Gastroesophageal sphincter (tissue), 4 donors: Measurements from ENCODE around the gene ANK2. TPM values are rescaled to one million over a fixed set of nuclear protein-coding genes. Genes with fewer than 3 reads are reported as not detected.

ENCODE experiments used
- ATAC-seq: fragments of 150-250 bp; one replicate; pipeline ENCODE4 v1.9.1; 2016; ENCODE audit warnings: mild to moderate bottlenecking, moderate library complexity
- H3K27ac ChIP-seq, 4 donors: fragments of 200-600 bp; sonication (generic) in 3 of 4; 1 replicate in 3 of 4; 2 replicates in 1 of 4; pipeline ENCODE4 v1.5.1; 2016 to 2019
- H3K27me3 ChIP-seq: fragments of 200-600 bp; sonication (generic); one replicate; pipeline ENCODE4 v1.5.1; 2019
- H3K36me3 ChIP-seq, 2 donors: fragments of 200-600 bp; sonication (generic); one replicate each; pipeline ENCODE4 v1.5.1; 2019; ENCODE audit warnings: control low read depth in 1 of 2
- H3K4me1 ChIP-seq, 3 donors: fragments of 200-600 bp; sonication (generic); 1 replicate in 2 of 3; 2 replicates in 1 of 3; pipeline ENCODE4 v1.5.1; 2016 to 2019; ENCODE audit warnings: control low read depth in 2 of 3
- H3K4me3 ChIP-seq, 2 donors: fragments of 200-600 bp; sonication (generic); one replicate each; pipeline ENCODE4 v1.5.1; 2019; ENCODE audit warnings: mild to moderate bottlenecking in 1 of 2, moderate library complexity in 1 of 2
- H3K9me3 ChIP-seq, 3 donors: fragments of 200-600 bp; sonication (generic); one replicate each; pipeline ENCODE4 v1.5.1; 2017 to 2019; ENCODE audit warnings: control low read depth in 2 of 3
- CTCF ChIP-seq, 4 experiments: fragments of 200-600 bp in 2 of 4; fragments of 450-650 bp in 2 of 4; sonication (generic) in 1 of 4; IDR thresholded peaks; one replicate each; pipeline ENCODE4 v1.5.1; 2017 to 2019; ENCODE audit warnings: antibody characterized with exemption in 4 of 4, mild to moderate bottlenecking in 2 of 4, moderate library complexity in 2 of 4
- EP300 ChIP-seq: sonication (generic); formaldehyde crosslinking; IDR thresholded peaks from one replicate; pipeline ENCODE4 v1.6.1; 2017; ENCODE audit warnings: antibody characterized with exemption, mild to moderate bottlenecking
- POLR2A ChIP-seq, 2 donors: fragments of 450-650 bp; IDR thresholded peaks; one replicate each; pipeline ENCODE4 v1.6.1; 2017; ENCODE audit warnings: antibody characterized with exemption in 2 of 2, mild to moderate bottlenecking in 2 of 2, moderate library complexity in 1 of 2
- POLR2AphosphoS5 ChIP-seq: sonication (generic); formaldehyde crosslinking; IDR thresholded peaks from one replicate; pipeline ENCODE4 v1.6.1; 2017; ENCODE audit warnings: antibody characterized with exemption
- WGBS, 2 donors: methylation state at CpG; one replicate each; pipeline ENCODE4 v1.1.5; 2018; ENCODE audit warnings: low coverage in 1 of 2; 5-methylcytosine and 5-hydroxymethylcytosine counted together
- total RNA-seq, 4 donors: library from RNA; depleted of rRNA; stranded (reverse); fragments of >200 nt; gene quantifications; one replicate each; pipeline ENCODE4 v1.1.0, GENCODE V29; 2016

Gene ANK2
- total RNA-seq, 4 donors from 2014 or later: 84.9 to 104 (median 91.5) TPM

DNA sequence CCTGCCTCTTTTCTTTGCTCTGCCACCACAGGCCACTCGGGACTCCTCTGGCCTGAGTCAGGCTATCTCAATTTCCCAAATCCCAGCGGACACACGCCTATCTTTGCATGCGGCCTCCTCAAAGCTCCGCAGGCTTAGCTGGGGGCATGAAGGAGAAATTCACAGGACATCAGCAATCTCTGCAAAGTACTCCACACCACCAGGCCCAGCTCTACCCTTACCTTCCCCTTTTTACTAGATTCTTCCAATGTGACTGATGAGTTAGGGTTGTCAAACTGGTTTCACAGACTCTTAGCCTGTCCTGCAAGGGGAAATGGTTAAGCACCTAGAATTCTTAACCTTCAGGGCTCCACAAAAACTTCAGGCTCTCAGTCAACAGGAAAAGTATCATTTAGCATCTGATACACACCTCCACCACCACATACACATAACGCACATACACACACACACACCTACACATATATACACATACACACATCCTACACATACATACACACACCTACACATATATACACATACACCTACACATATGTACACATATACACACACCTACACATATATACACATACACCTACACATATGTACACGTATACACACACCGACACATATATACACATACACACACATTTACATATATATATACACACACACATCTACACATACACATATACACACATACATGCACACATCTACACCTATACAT is 349.1 kb downstream of the ANK2 start:
- H3K4me3 ChIP-seq: no peak overlapping the region
- H3K36me3 ChIP-seq: no peaks in the 10 kb centered on the region
- no peaks in the 10 kb centered on the region for H3K27me3 ChIP-seq
- no peak overlapping the region for H3K27ac ChIP-seq
- ATAC-seq: no peak
- no peaks in the 10 kb centered on the region for H3K9me3 ChIP-seq
- TF ChIP-seq POLR2AphosphoS5: no peak
- no peak for TF ChIP-seq POLR2A (IDR thresholded peaks at IDR 0.05)
- TF ChIP-seq CTCF (IDR thresholded peaks at IDR 0.05): no peak
- 84 to 88% methylated on average over 2 to 6 of the region's 8 CpGs for WGBS, 2 donors
- H3K4me1 ChIP-seq: peaks cover 0 to 27% (median 4%) of the 10 kb centered on the region in 3 donors

DNA sequence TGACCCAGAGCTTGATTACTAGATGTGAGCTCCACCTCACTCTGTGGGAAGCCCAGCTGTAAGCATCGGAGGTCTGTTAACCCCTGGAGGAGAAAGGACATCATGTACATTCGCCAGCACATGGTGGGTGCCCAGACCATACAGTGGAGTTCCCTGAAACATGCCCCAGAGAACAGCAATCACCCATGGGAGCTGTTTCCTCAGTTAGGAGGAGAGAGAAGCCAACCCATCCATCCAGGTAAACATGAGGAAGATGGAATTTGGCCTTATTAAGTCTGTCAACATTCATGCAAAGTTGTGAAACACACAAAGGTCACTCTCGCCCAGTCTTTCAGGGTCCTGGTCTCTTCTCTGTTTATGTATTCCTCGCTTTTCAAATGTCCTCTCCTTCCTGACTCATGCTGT is 354.7 kb downstream of the ANK2 start:
- no peak for TF ChIP-seq POLR2AphosphoS5
- TF ChIP-seq CTCF (IDR thresholded peaks at IDR 0.05): no peak
- no peak for TF ChIP-seq POLR2A (IDR thresholded peaks at IDR 0.05)
- TF ChIP-seq EP300: no peak
- WGBS, 2 donors: 90 to 92% methylated on average over 2 to 4 of the region's 4 CpGs
- no peaks in the 10 kb centered on the region for H3K27me3 ChIP-seq
- H3K36me3 ChIP-seq: no peaks in the 10 kb centered on the region
- H3K9me3 ChIP-seq: no peaks in the 10 kb centered on the region
- H3K27ac ChIP-seq: no peak overlapping the region
- peaks cover 0 to 8% (median 3%) of the 10 kb centered on the region in 3 donors for H3K4me1 ChIP-seq
- H3K4me3 ChIP-seq: no peak overlapping the region
- ATAC-seq: no peak

GRCh38 chr4:113404841-113405240 is 355.4 kb downstream of the ANK2 start:
- H3K27ac ChIP-seq: no peak overlapping the region
- no peaks in the 10 kb centered on the region for H3K9me3 ChIP-seq
- no peaks in the 10 kb centered on the region for H3K27me3 ChIP-seq
- H3K4me1 ChIP-seq: peaks cover 0 to 8% (median 3%) of the 10 kb centered on the region in 3 donors
- TF ChIP-seq EP300 (no peak), POLR2AphosphoS5 (no peak), POLR2A (IDR thresholded peaks at IDR 0.05) (no peak), CTCF (IDR thresholded peaks at IDR 0.05) (no peak)
- WGBS, 2 donors: 18% methylated on average over 2 of the region's 2 CpGs; no CpG with 5 or more reads in 1 of the 2 donors
- H3K36me3 ChIP-seq: no peaks in the 10 kb centered on the region
- no peak for ATAC-seq
- no peak overlapping the region for H3K4me3 ChIP-seq

GRCh38 chr4:113405874-113406722 is 356.6 kb downstream of the ANK2 start:
- Histone ChIP-seq H3K9me3 (no peaks in the 10 kb centered on the region), H3K36me3 (no peaks in the 10 kb centered on the region), H3K4me3 (no peak overlapping the region), H3K27me3 (no peaks in the 10 kb centered on the region), H3K4me1 (peaks cover 0 to 8% (median 3%) of the 10 kb centered on the region in 3 donors), H3K27ac (no peak overlapping the region)
- 89 to 100% methylated on average over 3 to 7 of the region's 7 CpGs for WGBS, 2 donors
- ATAC-seq: no peak
- TF ChIP-seq POLR2A (IDR thresholded peaks at IDR 0.05) (no peak), POLR2AphosphoS5 (no peak), CTCF (IDR thresholded peaks at IDR 0.05) (no peak), EP300 (no peak)

- TF ChIP-seq EP300: no peak
- TF ChIP-seq POLR2A (IDR thresholded peaks at IDR 0.05): no peak
- no peak for TF ChIP-seq POLR2AphosphoS5
- TF ChIP-seq CTCF (IDR thresholded peaks at IDR 0.05): no peak
- Histone ChIP-seq H3K27me3 (no peaks in the 10 kb centered on the region), H3K27ac (no peak overlapping the region), H3K36me3 (no peaks in the 10 kb centered on the region), H3K9me3 (no peaks in the 10 kb centered on the region), H3K4me3 (no peak overlapping the region), H3K4me1 (peaks cover 0 to 8% (median 3%) of the 10 kb centered on the region in 3 donors)
- WGBS, 2 donors: 86 to 87% methylated on average over 4 to 7 of the region's 7 CpGs
- ATAC-seq: no peak
These were observed 357.2 kb downstream of the ANK2 start for GRCh38 chr4:113406723-113407016.
